Naive B cell (primary cell): Measurements from ENCODE around the gene RUSF1. TPM values are rescaled to one million over a fixed set of nuclear protein-coding genes. Genes with fewer than 3 reads are reported as not detected.

Experiments used
- ATAC-seq, 2 donors: fragments of 150-1000 bp; cut with Tn5 transposase; 2 replicates each; pipeline ENCODE4 v1.10.0; 2021; ENCODE audit warnings: low read depth in 2 of 2, mild to moderate bottlenecking in 2 of 2, moderate library complexity in 2 of 2
- DNase-seq: peaks from one replicate; pipeline ENCODE4 v3.0.0; 2022
- H3K27ac Mint-ChIP-seq, 6 donors: one replicate each; pipeline ENCODE4 v1.8.0; 2020 to 2022; ENCODE audit warnings: mild to moderate bottlenecking in 6 of 6, mixed read lengths in 6 of 6, moderate library complexity in 5 of 6, inconsistent platforms in 2 of 6
- H3K27me3 Mint-ChIP-seq, 3 donors: one replicate each; pipeline ENCODE4 v1.8.0; 2021 to 2022; ENCODE audit warnings: mixed read lengths in 3 of 3, mild to moderate bottlenecking in 1 of 3
- H3K36me3 Mint-ChIP-seq, 2 donors: one replicate each; pipeline ENCODE4 v1.8.0; 2020 to 2022; ENCODE audit warnings: mixed read lengths in 2 of 2, inconsistent platforms in 1 of 2, mild to moderate bottlenecking in 1 of 2
- H3K4me1 Mint-ChIP-seq, 3 donors: one replicate each; pipeline ENCODE4 v1.8.0; 2020 to 2022; ENCODE audit warnings: mixed read lengths in 3 of 3, inconsistent platforms in 1 of 3, mild to moderate bottlenecking in 1 of 3, moderate library complexity in 1 of 3
- H3K4me3 Mint-ChIP-seq, 8 donors: one replicate each; pipeline ENCODE4 v1.8.0; 2020 to 2022; ENCODE audit warnings: mild to moderate bottlenecking in 8 of 8, mixed read lengths in 8 of 8, moderate library complexity in 8 of 8, inconsistent platforms in 2 of 8
- H3K9me3 Mint-ChIP-seq, 7 donors: one replicate each; pipeline ENCODE4 v1.8.0; 2020 to 2022; ENCODE audit warnings: mixed read lengths in 7 of 7, mild to moderate bottlenecking in 5 of 7, inconsistent platforms in 2 of 7, moderate library complexity in 1 of 7
- polyA plus RNA-seq, 6 donors: library from polyadenylated mRNA; unstranded; fragments of 300-500 nt; fragmentation: Illumina TruSeq; gene quantifications; one replicate each; pipeline ENCODE4 v1.2.3, GENCODE V29; 2021; ENCODE audit warnings: low read depth in 6 of 6

The RUSF1 gene
- polyA plus RNA-seq, 6 donors from 2014 or later: 12.6 to 25.3 (median 21.2) TPM

DNA sequence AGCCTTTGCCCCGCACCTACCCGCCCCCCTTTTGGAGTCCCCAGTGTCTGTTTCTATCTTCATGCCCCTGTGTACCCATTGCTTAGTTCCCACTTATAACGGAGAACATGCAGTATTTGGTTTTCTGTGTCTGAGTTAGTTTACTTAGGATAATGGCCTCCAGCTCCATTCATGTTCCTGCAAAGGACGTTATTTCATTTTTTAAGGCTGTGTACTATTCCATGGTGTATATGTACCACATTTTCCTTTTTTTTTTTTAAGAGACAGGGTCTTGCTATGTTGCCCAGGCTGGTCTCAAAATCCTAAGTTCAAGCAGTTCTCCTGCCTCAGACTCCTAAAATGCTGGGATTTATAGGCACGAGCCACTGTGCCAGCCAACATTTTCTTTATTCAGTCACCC, 40.3 kb downstream of the RUSF1 start:
- Mint-ChIP-seq H3K27me3 (peaks cover 0 to 16% (median 0%) of the 10 kb centered on the region in 3 donors), H3K4me3 (peak overlapping the region in 3 of 8 donors; percentile 62 to 80 (median 73)), H3K27ac (peak overlapping the region in 1 of 6 donors; percentile 84), H3K4me1 (peaks cover 22 to 39% (median 27%) of the 10 kb centered on the region in 3 donors), H3K36me3 (peaks cover 2 to 30% of the 10 kb centered on the region in 2 donors), H3K9me3 (no peaks in the 10 kb centered on the region)
- ATAC-seq: no peak
- no peak for DNase-seq

DNA sequence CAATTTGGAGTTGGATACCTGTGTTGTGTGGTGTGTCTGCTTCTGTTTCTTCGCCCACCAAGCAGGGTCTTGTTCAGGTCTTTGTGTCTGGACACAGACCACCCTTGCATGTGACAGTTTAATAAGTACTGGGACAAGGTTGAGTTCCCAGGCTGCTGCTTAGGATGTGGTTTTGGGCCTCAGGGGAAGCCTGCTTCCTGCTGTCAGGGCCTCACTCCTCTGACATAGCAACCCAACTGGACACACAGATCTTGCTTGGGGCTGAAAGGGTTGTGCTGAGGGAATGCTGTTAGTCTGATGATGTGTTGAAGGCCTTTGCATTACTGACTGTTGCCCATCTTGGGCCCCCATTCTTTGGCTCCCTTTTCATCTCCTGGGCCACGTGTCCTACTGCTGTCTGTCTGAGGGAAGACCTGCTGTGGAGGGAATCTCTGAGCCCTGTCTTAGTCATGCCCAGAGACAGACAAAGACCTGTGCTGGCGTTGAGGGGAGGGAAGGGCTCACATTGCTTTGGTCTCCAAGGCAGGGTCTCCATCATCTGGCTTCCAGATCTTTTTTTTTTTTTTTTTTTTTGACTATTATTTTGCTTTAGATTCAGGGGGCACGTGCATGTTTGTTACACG, 40.9 kb downstream of the RUSF1 start:
- no peak for DNase-seq
- H3K36me3 Mint-ChIP-seq: peaks cover 5 to 33% of the 10 kb centered on the region in 2 donors
- peak; percentile 63 to 93 for ATAC-seq
- peaks cover 16 to 35% (median 21%) of the 10 kb centered on the region in 3 donors for H3K4me1 Mint-ChIP-seq
- H3K27ac Mint-ChIP-seq: peak overlapping the region in 4 of 6 donors; percentile 13 to 88 (median 70)
- H3K4me3 Mint-ChIP-seq: peak overlapping the region in 4 of 8 donors; percentile 49 to 80 (median 68)
- peaks cover 0 to 11% (median 0%) of the 10 kb centered on the region in 3 donors for H3K27me3 Mint-ChIP-seq
- no peaks in the 10 kb centered on the region for H3K9me3 Mint-ChIP-seq

DNA sequence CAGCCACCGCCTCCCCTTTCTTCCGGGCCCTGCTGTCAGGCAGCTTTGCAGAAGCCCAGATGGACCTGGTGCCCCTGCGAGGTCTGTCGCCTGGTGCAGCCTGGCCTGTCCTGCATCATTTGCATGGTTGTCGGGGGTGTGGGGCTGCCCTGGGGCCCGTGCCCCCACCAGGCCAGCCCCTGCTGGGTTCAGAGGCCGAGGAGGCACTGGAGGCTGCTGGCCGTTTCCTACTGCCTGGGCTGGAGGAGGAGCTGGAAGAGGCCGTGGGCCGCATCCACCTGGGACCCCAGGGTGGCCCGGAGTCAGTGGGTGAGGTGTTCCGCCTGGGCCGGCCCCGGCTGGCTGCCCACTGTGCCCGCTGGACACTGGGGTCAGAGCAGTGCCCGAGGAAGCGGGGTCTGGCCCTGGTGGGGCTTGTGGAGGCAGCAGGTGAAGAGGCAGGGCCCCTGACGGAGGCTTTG, 41.8 kb downstream of the RUSF1 start:
- Mint-ChIP-seq H3K4me1 (peaks cover 15 to 30% (median 18%) of the 10 kb centered on the region in 3 donors), H3K36me3 (peaks cover 5 to 33% of the 10 kb centered on the region in 2 donors), H3K27ac (peak overlapping the region in 2 of 6 donors; percentile 39 to 84), H3K4me3 (peak overlapping the region in 3 of 8 donors; percentile 62 to 80 (median 73)), H3K9me3 (no peaks in the 10 kb centered on the region), H3K27me3 (peaks cover 0 to 6% (median 0%) of the 10 kb centered on the region in 3 donors)
- no peak for DNase-seq
- no peak for ATAC-seq

DNA sequence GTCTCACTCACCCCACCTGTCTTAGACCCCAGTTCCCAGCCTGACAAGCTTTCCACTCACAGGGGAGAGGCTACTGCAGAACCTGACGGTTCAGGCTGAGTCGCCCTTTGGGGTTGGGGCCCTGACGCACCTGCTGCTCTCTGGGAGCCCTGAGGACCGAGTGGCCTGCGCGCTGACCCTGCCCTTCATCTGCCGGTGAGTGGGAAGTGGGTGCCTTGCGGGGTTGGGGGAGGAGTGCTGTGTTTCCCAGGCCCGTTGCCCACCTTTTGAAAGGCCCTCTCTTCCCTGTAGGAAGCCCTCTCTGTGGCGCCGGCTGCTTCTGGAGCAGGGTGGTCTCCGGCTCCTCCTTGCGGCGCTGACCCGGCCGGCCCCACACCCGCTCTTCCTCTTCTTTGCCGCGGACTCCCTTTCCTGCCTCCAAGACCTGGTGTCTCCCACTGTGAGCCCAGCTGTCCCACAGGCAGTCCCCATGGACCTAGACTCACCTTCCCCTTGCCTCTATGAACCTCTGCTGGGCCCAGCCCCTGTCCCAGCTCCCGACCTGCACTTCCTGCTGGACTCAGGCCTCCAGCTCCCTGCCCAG, 42.3 kb downstream of the RUSF1 start:
- Mint-ChIP-seq H3K4me1 (peaks cover 15 to 26% (median 20%) of the 10 kb centered on the region in 3 donors), H3K27ac (peak overlapping the region in 2 of 6 donors; percentile 31 to 39), H3K9me3 (no peaks in the 10 kb centered on the region), H3K4me3 (no peak overlapping the region), H3K27me3 (peaks cover 0 to under 1% (median 0%) of the 10 kb centered on the region in 3 donors), H3K36me3 (peaks cover 5 to 33% of the 10 kb centered on the region in 2 donors)
- ATAC-seq (no peak), DNase-seq (no peak)

DNA sequence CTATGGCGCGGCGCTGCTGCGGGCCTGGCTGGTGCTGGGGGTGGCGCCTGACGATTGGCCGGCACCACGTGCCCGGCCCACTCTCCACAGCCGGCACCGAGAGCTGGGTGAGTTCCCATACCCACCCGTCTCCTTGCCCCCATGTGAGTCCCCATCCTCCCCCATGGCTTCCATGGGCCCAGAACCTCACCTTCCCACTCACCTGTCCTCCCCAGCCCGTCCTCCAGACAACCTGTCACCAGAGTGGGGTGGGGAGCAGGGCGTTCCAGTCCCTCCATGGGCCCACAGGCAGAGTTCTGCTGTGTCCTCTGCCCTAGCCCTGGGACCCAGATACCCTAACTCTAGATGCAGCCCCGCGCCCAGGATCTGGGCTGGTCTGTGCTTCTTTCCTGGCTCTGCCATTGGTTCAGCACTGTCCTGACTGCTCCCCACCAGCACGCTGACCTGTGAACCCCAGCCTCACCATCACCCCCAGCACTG, 43.4 kb downstream of the RUSF1 start:
- Mint-ChIP-seq H3K9me3 (no peaks in the 10 kb centered on the region), H3K27ac (peak overlapping the region in 2 of 6 donors; percentile 3 to 31), H3K4me1 (peaks cover 25 to 30% (median 27%) of the 10 kb centered on the region in 3 donors), H3K4me3 (no peak overlapping the region), H3K27me3 (no peaks in the 10 kb centered on the region), H3K36me3 (peaks cover 5 to 33% of the 10 kb centered on the region in 2 donors)
- no peak for DNase-seq
- no peak for ATAC-seq

DNA sequence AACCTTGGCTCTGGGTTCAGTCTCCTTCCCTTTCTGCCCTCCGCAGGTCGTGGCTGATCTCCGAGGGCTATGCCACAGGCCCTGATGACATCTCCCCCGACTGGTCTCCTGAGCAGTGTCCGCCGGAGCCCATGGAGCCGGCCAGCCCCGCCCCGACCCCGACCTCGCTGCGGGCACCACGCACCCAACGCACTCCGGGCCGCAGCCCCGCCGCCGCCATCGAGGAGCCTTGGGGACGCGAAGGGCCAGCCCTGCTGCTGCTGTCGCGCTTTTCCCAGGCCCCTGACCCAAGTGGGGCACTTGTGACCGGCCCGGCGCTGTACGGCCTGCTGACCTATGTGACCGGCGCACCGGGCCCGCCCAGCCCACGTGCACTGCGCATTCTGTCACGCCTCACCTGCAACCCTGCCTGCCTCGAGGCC, 43.8 kb downstream of the RUSF1 start:
- DNase-seq (no peak), ATAC-seq (no peak)
- Mint-ChIP-seq H3K27ac (peak overlapping the region in 1 of 6 donors; percentile 81), H3K27me3 (no peaks in the 10 kb centered on the region), H3K4me1 (peaks cover 26 to 30% (median 29%) of the 10 kb centered on the region in 3 donors), H3K36me3 (peaks cover 5 to 33% of the 10 kb centered on the region in 2 donors), H3K9me3 (no peaks in the 10 kb centered on the region), H3K4me3 (no peak overlapping the region)

DNA sequence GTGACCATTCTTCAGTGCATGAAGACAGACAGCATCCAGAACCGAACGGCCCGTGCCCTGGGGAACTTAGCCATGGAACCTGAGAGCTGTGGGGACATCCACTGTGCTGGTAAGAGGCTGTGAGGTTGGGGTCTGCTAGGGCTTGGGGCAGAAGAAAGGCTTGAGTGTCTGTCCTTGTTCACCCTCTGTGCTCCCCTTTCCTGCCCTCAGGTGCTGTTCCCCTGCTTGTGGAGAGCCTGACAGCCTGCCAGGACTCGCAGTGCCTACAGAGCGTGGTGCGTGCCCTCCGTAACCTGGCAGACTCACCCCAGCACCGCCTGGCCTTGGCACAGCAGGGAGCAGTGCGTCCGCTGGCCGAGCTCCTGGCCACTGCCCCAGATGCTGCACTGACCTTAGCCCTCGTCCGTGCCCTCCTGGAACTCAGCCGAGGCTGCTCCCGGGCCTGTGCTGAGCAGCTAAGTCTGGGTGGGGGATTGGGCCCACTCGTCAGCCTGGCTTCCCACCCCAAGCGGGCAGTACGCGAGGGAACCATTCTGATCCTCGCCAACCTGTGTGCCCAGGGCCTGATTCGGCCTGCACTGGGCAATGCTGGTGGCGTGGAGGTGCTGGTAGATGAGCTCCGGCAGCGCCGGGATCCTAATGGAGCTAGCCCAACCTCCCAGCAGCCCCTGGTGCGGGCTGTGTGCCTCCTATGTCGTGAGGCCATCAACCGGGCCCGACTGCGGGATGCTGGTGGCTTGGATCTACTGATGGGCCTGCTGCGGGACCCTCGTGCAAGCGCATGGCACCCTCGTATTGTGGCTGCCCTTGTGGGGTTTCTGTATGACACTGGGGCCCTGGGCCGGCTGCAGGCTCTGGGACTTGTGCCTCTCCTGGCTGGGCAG, 46.0 kb downstream of the RUSF1 start:
- ATAC-seq (no peak), DNase-seq (no peak)
- Mint-ChIP-seq H3K36me3 (peaks cover 5 to 33% of the 10 kb centered on the region in 2 donors), H3K4me3 (no peak overlapping the region), H3K27me3 (no peaks in the 10 kb centered on the region), H3K4me1 (peaks cover 22 to 32% (median 29%) of the 10 kb centered on the region in 3 donors), H3K9me3 (no peaks in the 10 kb centered on the region), H3K27ac (no peak overlapping the region)

DNA sequence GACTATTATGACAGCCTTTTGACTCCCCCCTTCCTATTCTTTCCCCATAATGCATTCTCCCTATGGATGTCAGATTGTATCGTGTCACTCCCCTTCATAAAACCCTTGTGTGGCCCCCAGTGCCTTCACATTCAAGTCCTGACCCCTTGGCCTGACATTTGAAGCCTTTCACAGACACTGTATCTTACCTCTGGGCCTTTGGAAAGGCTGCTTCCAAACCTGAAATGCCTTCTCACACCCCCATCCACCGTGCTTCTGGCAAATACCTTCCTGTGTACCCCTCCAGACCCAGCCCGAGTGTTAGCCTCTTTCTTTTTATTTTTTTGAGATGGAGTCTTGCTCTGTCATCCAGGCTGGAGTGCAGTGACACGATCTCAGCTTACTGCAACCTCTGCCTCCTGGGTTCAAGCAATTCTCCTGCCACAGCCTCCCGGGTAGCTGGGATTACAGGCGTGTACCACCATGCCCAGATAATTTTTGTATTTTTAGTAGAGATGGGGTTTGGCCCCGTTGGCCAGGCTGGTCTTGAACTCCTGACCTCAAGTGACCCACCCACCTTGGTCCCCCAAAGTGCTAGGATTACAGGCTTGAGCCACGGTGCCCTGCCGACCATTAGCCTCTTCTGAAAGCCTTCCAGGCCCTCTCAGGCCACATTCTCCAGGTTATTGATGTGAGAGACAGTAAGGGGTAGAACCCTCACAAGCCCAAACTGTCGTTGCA, 46.8 kb downstream of the RUSF1 start:
- no peak for ATAC-seq

DNA sequence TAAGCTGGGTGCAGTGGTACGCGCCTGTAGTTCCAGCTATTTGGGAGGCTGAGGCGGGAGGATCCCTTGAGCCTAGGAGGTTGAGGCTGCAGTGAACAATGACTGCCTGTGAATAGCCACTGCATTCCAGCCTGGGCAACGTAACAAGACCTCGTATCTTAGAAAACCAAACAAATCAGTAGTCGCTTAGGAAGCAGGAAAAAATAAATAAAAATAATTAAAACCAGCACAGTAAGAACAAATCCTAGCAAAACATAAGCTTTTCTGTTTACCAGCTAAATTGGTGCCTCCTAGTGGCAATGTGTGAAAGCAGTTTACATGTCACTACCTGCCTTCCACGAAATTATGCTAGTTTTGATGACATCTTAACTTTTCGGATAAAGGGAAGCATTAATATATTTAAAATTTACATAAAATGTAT, 47.6 kb downstream of the RUSF1 start:
- ATAC-seq: no peak
- peaks cover 14 to 38% (median 33%) of the 10 kb centered on the region in 3 donors for H3K4me1 Mint-ChIP-seq
- DNase-seq: peak; percentile 26
- H3K27me3 Mint-ChIP-seq: no peaks in the 10 kb centered on the region
- peak overlapping the region in 2 of 6 donors; percentile 99 for H3K27ac Mint-ChIP-seq
- no peaks in the 10 kb centered on the region for H3K9me3 Mint-ChIP-seq
- H3K36me3 Mint-ChIP-seq: peaks cover 5 to 26% of the 10 kb centered on the region in 2 donors
- peak overlapping the region in 6 of 8 donors; percentile 83 to 97 (median 95) for H3K4me3 Mint-ChIP-seq

More for the DNA sequence above, 46.8 kb downstream of the RUSF1 start:
- Mint-ChIP-seq H3K4me1 (peaks cover 16 to 31% (median 25%) of the 10 kb centered on the region in 3 donors), H3K27ac (peak overlapping the region in 2 of 6 donors; percentile 38 to 81), H3K27me3 (no peaks in the 10 kb centered on the region), H3K4me3 (peak overlapping the region in 2 of 8 donors; percentile 7 to 97), H3K9me3 (no peaks in the 10 kb centered on the region), H3K36me3 (peaks cover 5 to 33% of the 10 kb centered on the region in 2 donors)
- DNase-seq: no peak

DNA sequence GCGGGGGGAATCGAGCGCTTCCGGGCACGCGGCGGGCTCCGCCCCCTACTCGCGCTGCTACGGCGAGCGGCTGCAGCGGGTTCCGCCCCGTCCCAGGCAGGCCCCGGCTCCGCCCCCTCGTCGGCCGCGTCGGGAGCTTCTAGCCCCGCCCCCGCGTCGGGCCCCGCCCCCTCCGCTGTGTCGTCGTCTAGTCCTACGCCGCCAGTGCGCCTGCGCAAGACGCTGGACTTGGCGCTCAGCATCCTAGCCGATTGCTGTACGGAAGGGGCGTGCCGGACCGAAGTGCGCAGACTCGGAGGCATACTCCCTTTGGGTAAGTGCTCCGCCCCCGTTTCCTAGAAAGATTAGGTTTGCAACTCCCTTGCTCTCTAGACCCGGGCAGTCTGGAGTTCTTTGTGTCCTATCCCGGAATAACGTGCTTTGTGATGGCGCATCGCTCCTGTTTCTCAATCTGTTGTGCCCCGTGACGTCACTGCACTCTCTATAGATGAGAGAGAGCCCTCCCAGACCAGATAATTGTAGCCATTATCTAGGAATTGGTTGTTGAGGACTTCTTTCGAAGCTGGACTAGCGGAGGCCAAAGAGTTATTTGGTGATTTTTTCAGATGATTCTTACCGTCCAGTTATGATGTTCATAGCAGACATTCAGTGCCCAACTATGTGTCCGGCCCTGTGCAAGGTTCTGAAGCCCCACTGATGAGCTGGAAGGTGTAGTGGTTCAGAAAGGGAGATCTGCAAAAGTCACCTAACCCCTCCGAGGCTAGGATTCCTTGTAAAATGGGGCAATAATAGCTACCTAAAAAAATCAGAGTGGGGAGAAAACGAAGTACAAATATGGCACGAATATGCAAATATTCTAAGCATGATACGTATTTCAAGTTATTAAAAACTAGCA, 48.3 kb downstream of the RUSF1 start:
- Mint-ChIP-seq H3K4me3 (peak overlapping the region; percentile 83 to 97 (median 94)), H3K36me3 (peaks cover 5 to 19% of the 10 kb centered on the region in 2 donors), H3K27ac (peak overlapping the region; percentile 97 to 99 (median 98)), H3K27me3 (no peaks in the 10 kb centered on the region), H3K4me1 (peaks cover 19 to 45% (median 39%) of the 10 kb centered on the region in 3 donors), H3K9me3 (no peaks in the 10 kb centered on the region)
- DNase-seq (peak; percentile 100), ATAC-seq (peak; percentile 73 to 78)

DNA sequence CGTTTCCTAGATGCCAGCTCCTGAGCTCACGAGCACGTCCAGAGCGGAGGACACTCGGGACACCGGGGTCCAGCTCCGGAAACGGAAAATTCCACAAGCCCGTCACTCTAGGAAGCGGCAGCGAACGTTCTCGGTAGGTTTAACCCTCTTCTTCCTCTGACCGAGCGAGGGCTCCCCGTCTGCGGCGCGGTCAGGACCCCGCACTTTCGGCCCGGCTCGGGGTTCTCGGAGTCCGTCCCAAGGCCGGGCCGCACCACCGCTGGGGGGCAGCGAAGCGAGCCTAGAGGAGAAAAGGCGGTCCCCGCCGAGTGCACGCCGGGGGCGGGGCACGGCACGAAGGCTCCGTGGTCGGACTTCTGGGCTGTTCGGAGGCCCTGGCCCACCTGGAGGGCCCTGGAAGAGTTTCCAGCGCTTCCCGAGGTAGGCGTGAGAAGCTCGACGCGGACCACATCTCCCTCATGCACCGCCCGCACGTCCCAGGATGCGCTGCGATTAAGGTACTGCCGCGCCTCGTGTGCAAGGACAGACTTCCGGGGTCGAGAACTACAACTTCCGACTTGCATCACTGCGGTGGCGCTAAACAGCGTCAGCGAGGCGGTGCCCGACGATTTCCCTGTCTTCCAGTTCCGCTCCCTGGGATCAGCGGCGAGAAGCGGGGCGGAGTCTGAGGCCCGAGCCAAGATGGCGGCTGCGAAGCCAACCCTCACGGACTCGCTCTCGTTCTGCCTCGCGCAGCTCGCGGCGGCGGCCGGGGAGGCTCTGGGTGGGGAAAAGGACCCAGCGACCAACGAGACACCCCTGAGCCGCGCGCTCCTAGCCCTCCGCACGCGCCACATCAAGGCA, 49.1 kb downstream of the RUSF1 start, which contains the start of gene ARMC5:
ARMC5 (plus strand) TSS at position 658 of the 843 bp plus-strand sequence; CDS start at position 682, 24 bp downstream.
- H3K36me3 Mint-ChIP-seq: peaks cover 5 to 15% of the 10 kb centered on the region in 2 donors
- peak within 1 kb of the TSS; percentile 83 to 97 (median 94) for H3K4me3 Mint-ChIP-seq
- DNase-seq: peak; percentile 97
- H3K27me3 Mint-ChIP-seq: no peaks in the 10 kb centered on the region
- peaks cover 20 to 49% (median 40%) of the 10 kb centered on the region in 3 donors for H3K4me1 Mint-ChIP-seq
- H3K27ac Mint-ChIP-seq: peak within 1 kb of the TSS; percentile 97 to 99 (median 98)
- ATAC-seq: peak; percentile 74 to 77
- H3K9me3 Mint-ChIP-seq: no peaks in the 10 kb centered on the region
